Measurements from ENCODE around the gene IFT57. TPM values are rescaled to one million over a fixed set of nuclear protein-coding genes. Genes with fewer than 3 reads are reported as not detected.

Gene IFT57
- total and polyA plus RNA-seq, 10 of the 15 experiments (the other 5 are each of a cell fraction or from before 2014, with no cell fraction given), result 1.8 to 25.0 (median 7.5) TPM

GRCh38 chr3:108201258-108201657 is 21.0 kb downstream of the IFT57 start (continued):
- TF ChIP-seq STAT3 (IDR thresholded peaks at IDR 0.05; ENCODE audit: low read depth, low read length), result no peak
- no peak for TF ChIP-seq E2F4 (IDR thresholded peaks at IDR 0.05; ENCODE audit: low read depth, low read length)
- TF ChIP-seq ZBTB4 (CRISPR knock-in tag; IDR thresholded peaks at IDR 0.05), result no peak
- no peak for TF ChIP-seq CBFB (IDR thresholded peaks at IDR 0.05; ENCODE audit: low read depth)

GRCh38 chr3:108200578-108200977 is 21.6 kb downstream of the IFT57 start:
- no peaks in the 10 kb centered on the region for H4K20me1 ChIP-seq (ENCODE audit: control insufficient read depth, insufficient read depth)
- no peak overlapping the region for H3K4me3 ChIP-seq
- H3K9ac ChIP-seq (ENCODE audit: control insufficient read depth, insufficient read depth, low read length), result no peak overlapping the region
- intact Hi-C loops (cut with micrococcal nuclease; ENCODE audit: unreplicated experiment), result no loop called here
- H3K4me1 ChIP-seq (ENCODE audit: control insufficient read depth, insufficient read depth, low read length), result no peaks in the 10 kb centered on the region; the same call in 1 of the 2 replicates
- in situ Hi-C loops (cut with MboI), result no loop called here
- ChIA-PET POLR2A (no interaction called here), CTCF (no interaction called here), RAD21 (ENCODE audit: unreplicated experiment) (no interaction called here), SMC1A (ENCODE audit: uncharacterized antibody, unreplicated experiment) (no interaction called here)
- H3K79me2 ChIP-seq (ENCODE audit: control insufficient read depth, insufficient read depth, low read length), result no peaks in the 10 kb centered on the region
- DNase-seq (ENCODE audit: low read depth, low spot score) (no peak), ATAC-seq (no peak), FAIRE-seq (no peak)
- no TSS peak for BruUV-seq (replicated peaks)
- TF ChIP-seq JUND (IDR thresholded peaks at IDR 0.05; ENCODE audit: low read depth, low read length) (no peak), FOS (IDR thresholded peaks at IDR 0.05; ENCODE audit: borderline replicate concordance, extremely low read depth, insufficient read length) (no peak), SUPT20H (IDR thresholded peaks at IDR 0.05; ENCODE audit: borderline replicate concordance, control insufficient read depth, low read depth, low read length) (no peak)
- H3K36me3 ChIP-seq (ENCODE audit: control insufficient read depth in 2 of 2, insufficient read depth in 2 of 2, low read length in 1 of 2), result no peaks in the 10 kb centered on the region
- no peaks in the 10 kb centered on the region for H3K9me3 ChIP-seq (replicated peaks; ENCODE audit: control insufficient read depth, insufficient read depth, low read length)
- H2AFZ ChIP-seq (ENCODE audit: control insufficient read depth, low read depth, low read length), result no peak overlapping the region
- no peaks in the 10 kb centered on the region for H3K27me3 ChIP-seq (replicated peaks in 1 of 2; ENCODE audit: control insufficient read depth in 2 of 2, insufficient read depth in 2 of 2, low read length in 1 of 2)
- WGBS (ENCODE audit: insufficient coverage, insufficient replicate concordance, low lambda C conversion rate, missing lambda C conversion rate), result 28% methylated on average over 1 of the region's 1 CpG
- H3K4me2 ChIP-seq (ENCODE audit: control insufficient read depth, insufficient read depth), result no peak overlapping the region
- H3K27ac ChIP-seq (ENCODE audit: control insufficient read depth, insufficient read depth), result no peak overlapping the region
